HTR-8/SVneo (cell line): ENCODE data around the gene PRELP.

Experiments
- DNase-seq: peaks from one replicate; pipeline ENCODE4 v3.0.0; 2011; ENCODE audit warnings: low spot score, mixed read lengths; ENCODE audit not compliant: insufficient read length
- FAIRE-seq: peaks from 2 replicates; lab custom pipeline; 2011; peaks lifted over from hg19 to GRCh38; lab: Jason Lieb, UNC

The PRELP gene

GRCh38 chr1:203519053-203519840 is 43.6 kb downstream of the PRELP start:
- no peak for DNase-seq
- FAIRE-seq, result no peak

DNA sequence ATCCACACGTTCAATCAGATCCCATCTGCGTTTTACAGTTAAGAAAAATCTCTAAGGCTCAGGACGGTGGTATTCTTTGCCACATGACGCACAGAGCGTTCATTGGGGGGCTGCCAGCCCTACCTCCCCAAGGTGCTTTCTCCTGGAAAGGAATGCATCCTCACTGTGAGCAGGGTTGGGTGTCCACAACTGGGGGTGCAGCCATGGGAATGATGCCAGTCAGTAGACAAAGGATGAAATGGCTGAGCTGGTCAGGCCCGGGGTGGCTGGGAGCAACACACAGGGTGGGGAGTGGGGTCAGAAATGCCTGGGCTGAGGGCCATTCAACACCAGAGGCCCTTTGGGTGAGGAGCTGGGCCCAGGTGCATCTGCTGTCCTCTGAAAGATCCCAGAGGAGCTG is 44.3 kb downstream of the PRELP start:
- FAIRE-seq (peak; percentile 4), DNase-seq (no peak)

DNA sequence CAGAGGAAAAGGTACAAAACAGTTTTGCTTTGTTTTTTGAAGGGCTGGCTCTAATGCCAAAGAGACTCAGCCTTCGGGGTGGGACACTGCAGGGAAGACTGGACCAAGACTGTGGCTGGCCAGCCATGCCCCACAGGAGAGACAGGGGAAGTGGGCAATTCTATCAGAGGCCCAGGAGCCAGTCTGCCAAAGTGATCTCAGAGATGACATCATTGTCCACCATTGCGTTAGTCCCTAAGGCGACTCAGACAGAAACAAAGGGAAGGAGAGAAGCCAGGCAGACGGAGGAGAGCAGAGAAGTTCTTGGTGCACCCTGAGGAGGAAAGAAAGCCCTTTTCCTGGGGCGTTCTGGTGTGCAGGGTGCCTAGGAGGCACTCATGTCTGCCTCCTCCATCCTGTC is 44.7 kb downstream of the PRELP start:
- FAIRE-seq (peak; percentile 20), DNase-seq (no peak)

DNA sequence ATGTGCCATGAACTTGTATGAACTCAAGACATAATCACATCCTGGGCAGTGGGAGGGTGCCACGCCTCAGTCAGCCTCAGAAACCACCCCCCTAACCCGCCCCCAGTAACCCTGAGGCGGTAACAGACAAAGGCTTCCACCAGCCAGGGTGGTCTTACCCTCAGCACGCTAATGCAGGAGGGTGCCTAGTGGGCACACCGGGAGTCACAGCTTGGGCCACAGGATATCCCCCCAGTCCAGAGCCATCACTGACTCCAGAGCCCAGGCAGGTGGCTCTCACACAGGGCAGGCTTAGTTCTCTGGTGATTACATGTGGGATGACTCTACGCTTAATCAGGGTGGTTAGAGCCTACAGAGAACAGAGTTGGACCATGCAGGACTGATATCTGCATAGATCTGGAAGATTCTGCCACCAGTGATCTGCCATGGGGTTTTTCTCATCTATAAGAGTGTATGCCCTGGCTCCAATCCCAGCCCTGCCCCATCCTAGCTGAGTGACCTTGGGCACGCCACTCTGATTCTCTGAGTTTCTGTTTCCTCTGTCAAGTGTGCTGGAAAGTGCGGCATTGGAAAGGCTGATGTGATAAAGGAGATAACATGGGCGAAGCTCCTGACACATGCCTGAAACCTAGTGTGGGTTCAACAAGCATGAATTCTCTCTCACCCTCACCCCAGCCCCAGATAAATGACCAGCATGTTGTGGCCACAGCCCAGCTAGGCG is 45.6 kb downstream of the PRELP start:
- no peak for FAIRE-seq
- no peak for DNase-seq

DNA sequence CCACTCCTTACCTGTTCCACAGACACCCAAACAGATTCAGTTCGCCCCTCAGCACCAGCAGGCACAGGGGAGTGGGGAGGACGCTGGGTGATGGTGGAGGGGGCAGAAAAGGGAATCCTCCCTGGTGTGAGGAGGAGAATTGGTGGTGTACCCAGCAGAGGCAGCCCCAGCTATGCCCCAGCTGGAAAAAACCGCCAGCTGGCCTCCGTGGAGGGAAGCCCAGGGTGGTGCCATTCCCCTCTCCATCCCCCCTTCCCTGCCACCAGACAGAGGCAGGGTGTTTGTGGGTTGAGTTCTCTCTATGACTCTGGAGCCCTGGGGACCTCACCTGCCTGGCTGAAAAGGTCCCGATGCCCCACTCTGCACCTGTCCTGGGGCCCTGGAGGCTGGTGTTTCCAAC is 46.2 kb downstream of the PRELP start:
- no peak for FAIRE-seq
- no peak for DNase-seq

DNA sequence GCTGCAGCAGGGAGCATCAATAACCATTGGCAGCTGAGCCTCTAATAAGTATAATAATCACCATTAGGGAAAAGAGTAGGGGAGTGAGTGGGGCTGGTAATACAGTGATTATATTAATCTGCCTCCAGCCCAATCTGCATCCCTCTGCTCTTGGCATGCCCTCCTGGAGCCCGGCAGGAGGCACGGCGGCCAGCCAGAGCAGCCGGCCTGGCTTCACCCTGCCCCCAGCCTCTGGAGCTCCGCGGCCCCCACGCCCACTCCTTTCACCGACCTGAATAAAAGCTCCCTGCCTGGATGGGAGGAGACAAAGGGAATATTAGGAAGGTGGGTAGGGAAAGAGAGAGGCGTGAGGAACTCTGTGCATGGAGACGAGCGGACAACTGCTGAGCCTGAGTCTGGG is 46.6 kb downstream of the PRELP start:
- FAIRE-seq (no peak), DNase-seq (no peak)

GRCh38 chr1:203523667-203524066 is 48.1 kb downstream of the PRELP start:
- no peak for FAIRE-seq
- no peak for DNase-seq

- FAIRE-seq (no peak), DNase-seq (no peak)
Measured at GRCh38 chr1:203524152-203524551, 48.5 kb downstream of the PRELP start.

DNA sequence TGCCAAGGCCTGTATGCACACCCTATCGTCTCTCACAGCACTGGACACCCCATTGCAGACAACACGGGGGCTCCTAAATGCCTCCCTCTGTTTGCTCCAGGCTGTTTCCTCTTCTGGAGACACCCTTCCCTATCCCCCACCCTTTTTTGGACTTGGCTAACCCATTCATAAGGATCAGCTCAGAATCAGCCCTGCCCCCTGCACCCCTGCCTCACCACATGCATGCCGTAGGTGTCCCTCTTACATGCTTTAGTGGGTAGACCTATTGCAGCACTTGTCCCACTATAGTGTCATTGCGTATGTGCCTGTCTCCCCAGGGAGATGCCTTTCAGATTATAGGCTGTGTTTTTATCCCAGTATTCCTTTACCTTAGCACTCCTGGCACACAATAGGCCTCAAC is 49.2 kb downstream of the PRELP start:
- no peak for FAIRE-seq
- no peak for DNase-seq

DNA sequence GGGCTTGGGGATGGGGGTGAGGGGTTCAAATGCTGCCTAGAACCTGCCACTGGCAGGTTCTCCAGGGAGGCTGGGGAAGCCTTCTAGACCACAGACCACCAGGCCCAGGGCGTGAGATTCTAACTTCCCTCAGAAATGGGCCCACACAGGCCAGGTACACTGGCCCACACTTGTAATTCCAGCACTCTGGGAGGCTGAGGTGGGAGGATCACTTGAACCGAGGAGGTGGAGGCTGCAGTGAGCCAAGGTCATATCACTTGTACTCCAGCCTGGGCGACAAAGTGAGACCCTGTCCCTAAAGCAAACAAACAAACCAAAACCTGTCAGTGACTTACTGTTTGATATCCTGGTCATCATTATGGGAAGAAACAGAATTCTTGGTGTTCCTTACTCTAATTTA is 50.1 kb downstream of the PRELP start:
- FAIRE-seq (peak; percentile 42), DNase-seq (no peak)

DNA sequence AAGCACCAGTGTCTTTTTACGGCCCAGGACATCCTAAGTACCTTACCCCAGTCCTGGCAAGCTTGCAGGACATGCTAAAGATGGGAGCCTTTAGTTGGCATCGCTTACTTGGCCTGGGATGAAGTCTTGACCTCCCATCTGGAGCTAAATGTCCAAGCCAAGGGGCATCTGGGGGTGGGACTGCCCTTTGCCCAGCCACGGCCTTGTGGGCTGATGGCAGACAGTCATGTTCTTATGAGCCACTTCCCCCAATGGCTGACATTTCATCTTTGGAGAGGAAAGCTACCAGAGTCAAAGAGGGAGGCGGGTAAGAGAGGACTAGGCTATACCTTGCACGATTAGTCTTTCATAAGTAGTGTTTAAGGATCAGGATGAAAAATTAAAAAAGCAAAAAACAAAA is 50.5 kb downstream of the PRELP start:
- no peak for FAIRE-seq

DNA sequence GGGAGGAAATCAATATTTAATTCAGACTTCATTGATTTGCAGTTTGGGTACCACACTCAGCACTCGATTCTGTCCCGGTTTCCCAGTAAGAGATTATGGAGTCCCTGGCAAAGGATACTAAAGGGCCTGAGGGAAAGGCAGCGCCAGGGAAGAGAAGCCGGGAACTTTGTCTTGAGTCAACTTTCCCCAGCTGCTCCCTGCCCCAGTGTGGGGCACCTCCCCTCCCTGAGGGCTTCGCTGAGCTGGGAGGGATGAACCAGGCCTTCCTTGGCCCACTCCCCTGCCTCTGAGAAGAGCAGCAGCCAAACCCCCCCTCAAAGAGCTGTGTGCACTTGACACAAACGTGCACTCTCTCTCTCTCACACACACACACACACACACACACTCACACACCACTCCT is 51.0 kb downstream of the PRELP start:
- DNase-seq, result no peak
- no peak for FAIRE-seq

More for the DNA sequence above, 50.5 kb downstream of the PRELP start:
- DNase-seq, result no peak

DNA sequence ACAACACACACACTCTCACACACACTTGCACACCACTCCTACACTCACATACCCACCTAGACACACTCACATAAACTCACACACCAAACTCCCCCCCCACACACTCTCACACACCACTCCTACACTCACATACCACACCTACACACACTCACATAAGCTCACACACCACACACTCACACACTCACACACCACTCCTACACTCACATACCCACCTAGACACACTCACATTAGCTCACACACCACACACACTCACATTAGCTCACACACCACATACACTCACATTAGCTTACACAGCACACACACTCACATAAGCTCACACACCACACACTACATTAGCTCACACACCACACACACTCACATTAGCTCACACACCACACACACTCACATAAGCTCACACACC is 51.4 kb downstream of the PRELP start:
- no peak for DNase-seq
- FAIRE-seq, result peak; percentile 99

DNA sequence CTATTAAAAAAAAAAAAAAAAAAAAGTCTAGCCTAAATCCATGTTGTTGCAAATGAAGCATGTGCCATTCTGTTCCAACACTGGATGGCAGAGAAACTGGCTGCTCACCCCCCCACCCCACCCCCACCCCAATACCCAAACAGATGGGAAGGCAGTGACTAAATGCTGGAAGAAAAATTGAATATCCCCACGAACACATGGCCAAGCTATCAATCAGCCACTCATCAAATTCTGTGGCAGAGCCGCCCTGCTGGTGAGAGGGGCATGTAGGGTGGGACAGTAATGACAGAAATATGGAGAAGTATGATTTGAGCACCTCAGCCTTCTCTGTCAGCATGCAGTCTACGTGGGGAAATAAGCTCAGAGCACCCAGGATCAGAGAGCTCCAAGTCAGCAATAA is 52.5 kb downstream of the PRELP start:
- FAIRE-seq (no peak), DNase-seq (no peak)

DNA sequence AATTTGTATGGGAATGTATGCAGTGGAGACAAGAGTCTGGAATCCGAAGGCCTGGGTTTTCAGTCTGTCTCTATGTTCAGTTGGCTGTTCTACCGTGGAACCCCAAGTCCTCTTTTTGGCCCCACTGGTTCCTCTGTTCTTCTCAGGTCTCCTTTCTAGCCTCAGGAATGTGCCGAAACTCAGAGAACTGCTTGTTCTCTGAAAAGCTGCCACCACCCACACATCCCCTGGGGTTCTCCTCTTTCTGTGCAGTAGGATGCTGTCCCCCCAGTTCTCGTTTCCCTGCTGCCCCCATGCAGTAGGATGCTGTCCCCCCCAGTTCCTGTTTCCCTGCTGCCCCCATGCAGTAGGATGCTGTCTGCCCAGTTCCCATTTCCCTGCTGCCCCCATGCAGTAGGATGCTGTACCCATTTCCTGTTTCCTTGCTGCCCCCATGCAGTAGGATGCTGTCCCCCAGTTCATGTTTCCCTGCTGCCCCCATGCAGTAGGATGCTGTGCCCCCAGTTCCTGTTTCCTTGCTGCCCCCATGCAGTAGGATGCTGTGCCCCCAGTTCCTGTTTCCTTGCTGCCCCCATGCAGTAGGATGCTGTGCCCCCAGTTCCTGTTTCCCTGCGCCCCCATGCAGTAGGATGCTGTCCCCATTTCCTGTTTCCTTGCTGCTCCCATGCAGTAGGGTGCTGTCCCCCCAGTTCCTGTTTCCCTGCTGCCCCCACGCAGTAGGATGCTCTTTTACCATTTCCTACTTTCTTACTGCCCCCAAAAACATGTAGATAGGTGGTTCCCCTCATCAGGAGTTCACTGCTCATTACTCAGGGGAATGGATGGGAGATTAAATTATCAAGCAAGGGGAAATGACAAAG is 53.6 kb downstream of the PRELP start:
- DNase-seq, result no peak

DNA sequence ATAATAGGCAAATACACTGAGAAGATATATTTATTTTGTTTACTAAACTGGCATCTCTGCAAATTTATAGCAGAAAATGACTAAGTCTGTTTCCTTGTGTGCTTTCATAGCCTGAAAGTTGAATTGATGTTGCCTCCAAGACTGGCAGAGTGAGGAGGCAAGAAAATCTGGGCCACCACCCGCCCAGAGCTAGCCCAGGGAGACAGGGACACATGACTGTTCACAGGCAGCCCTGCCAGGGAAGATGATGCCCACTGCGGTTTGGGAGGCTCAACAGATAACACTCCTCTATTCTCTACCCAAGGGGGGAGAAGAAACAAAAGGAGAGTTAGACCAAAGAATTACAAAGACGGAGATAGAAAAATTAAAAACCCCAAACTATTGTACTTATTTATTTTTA is 55.5 kb downstream of the PRELP start:
- FAIRE-seq, result no peak
- no peak for DNase-seq

More for the DNA sequence above, 53.6 kb downstream of the PRELP start:
- FAIRE-seq, result no peak

- FAIRE-seq, result no peak
- DNase-seq, result no peak
Measured at GRCh38 chr1:203534012-203534411, 58.4 kb downstream of the PRELP start.

- DNase-seq (peak; percentile 84), FAIRE-seq (peak; percentile 66)
Measured at GRCh38 chr1:203534526-203534925, 58.9 kb downstream of the PRELP start.

DNA sequence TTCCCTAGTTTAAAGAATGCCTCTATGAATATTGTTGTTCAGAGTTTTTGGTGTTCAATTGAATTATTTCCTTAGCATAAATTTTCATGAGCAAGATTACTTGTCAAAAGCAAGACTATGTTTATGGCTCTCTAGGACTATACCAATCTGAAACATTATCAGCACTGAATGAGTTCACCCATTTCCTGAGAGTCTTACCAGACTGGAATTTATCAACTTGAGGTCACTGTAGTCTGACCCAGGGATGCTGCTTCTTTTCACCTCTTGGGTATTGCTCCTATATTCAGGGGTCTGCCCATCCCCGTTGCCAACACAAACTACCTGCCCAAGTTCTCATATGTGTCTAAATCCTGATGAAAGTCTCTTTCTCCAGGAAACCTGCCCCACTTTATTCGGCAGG is 61.0 kb downstream of the PRELP start:
- FAIRE-seq (no peak), DNase-seq (no peak)

- DNase-seq, result no peak
- no peak for FAIRE-seq
Measured at GRCh38 chr1:203536980-203537455, 61.4 kb downstream of the PRELP start.
